IPS-15b (cell line): Measurements from ENCODE around the gene ZNF556.
"Not testable (repeated sequence)": the region's sequence is repeated elsewhere in the genome, so short reads cannot be mapped to it uniquely, and the experiment has no call there.

ENCODE experiments used
- H3K27me3 ChIP-seq: one replicate; pipeline ENCODE4 v1.6.1; 2013; ENCODE audit warnings: low read length; ENCODE audit not compliant: control insufficient read depth, insufficient read depth
- H3K36me3 ChIP-seq: one replicate; pipeline ENCODE4 v1.6.1; 2013; ENCODE audit warnings: low read length; ENCODE audit not compliant: control insufficient read depth, insufficient read depth
- H3K4me1 ChIP-seq: one replicate; pipeline ENCODE4 v1.6.1; 2013; ENCODE audit warnings: mild to moderate bottlenecking, low read length; ENCODE audit not compliant: control insufficient read depth, insufficient read depth
- H3K4me3 ChIP-seq: one replicate; pipeline ENCODE4 v1.5.1; 2013; ENCODE audit warnings: low read depth, low read length
- H3K9ac ChIP-seq: one replicate; pipeline ENCODE4 v1.6.1; 2013; ENCODE audit warnings: low read depth, mild to moderate bottlenecking, low read length
- H3K9me3 ChIP-seq: one replicate; pipeline ENCODE4 v1.6.1; 2013; ENCODE audit warnings: mild to moderate bottlenecking, low read length; ENCODE audit not compliant: control insufficient read depth, insufficient read depth

The ZNF556 gene

GRCh38 chr19:2856457-2857050, 10.6 kb upstream of the ZNF556 start:
- no peak overlapping the region for H3K4me3 ChIP-seq
- no peak overlapping the region for H3K9ac ChIP-seq
- peaks cover 23% of the 10 kb centered on the region for H3K36me3 ChIP-seq
- H3K27me3 ChIP-seq, result no peaks in the 10 kb centered on the region
- H3K4me1 ChIP-seq, result no peaks in the 10 kb centered on the region
- H3K9me3 ChIP-seq, result peaks cover 40% of the 10 kb centered on the region

GRCh38 chr19:2858864-2859263, 8.3 kb upstream of the ZNF556 start:
- Histone ChIP-seq H3K4me1 (no peaks in the 10 kb centered on the region), H3K4me3 (no peak overlapping the region), H3K36me3 (no peaks in the 10 kb centered on the region), H3K9me3 (peaks cover 23% of the 10 kb centered on the region), H3K9ac (no peak overlapping the region), H3K27me3 (no peaks in the 10 kb centered on the region)

- Histone ChIP-seq H3K36me3 (no peaks in the 10 kb centered on the region), H3K27me3 (no peaks in the 10 kb centered on the region), H3K9me3 (peaks cover 8% of the 10 kb centered on the region)
Observed at GRCh38 chr19:2863816-2864215, 3.3 kb upstream of the ZNF556 start.

GRCh38 chr19:2865334-2866100, 1.6 kb upstream of the ZNF556 start:
- H3K9ac ChIP-seq, result no peak overlapping the region
- no peaks in the 10 kb centered on the region for H3K36me3 ChIP-seq
- no peaks in the 10 kb centered on the region for H3K4me1 ChIP-seq
- H3K27me3 ChIP-seq, result no peaks in the 10 kb centered on the region
- no peak overlapping the region for H3K4me3 ChIP-seq
- peaks cover 5% of the 10 kb centered on the region for H3K9me3 ChIP-seq

More at GRCh38 chr19:2863816-2864215, 3.3 kb upstream of the ZNF556 start:
- H3K4me1 ChIP-seq, result no peaks in the 10 kb centered on the region
- H3K4me3 ChIP-seq, result no peak overlapping the region
- no peak overlapping the region for H3K9ac ChIP-seq

- no peak overlapping the region for H3K4me3 ChIP-seq
- no peaks in the 10 kb centered on the region for H3K27me3 ChIP-seq
- H3K4me1 ChIP-seq, result no peaks in the 10 kb centered on the region
- H3K36me3 ChIP-seq, result no peaks in the 10 kb centered on the region
- no peak overlapping the region for H3K9ac ChIP-seq
- peaks cover 5% of the 10 kb centered on the region for H3K9me3 ChIP-seq
Observed at GRCh38 chr19:2866495-2867024, 575 bp upstream of the ZNF556 start.

GRCh38 chr19:2869618-2870017, 2.5 kb downstream of the ZNF556 start:
- Histone ChIP-seq H3K9me3 (peaks cover 2% of the 10 kb centered on the region), H3K9ac (no peak overlapping the region), H3K4me1 (no peaks in the 10 kb centered on the region), H3K4me3 (no peak overlapping the region), H3K27me3 (no peaks in the 10 kb centered on the region), H3K36me3 (no peaks in the 10 kb centered on the region)

GRCh38 chr19:2872175-2872574, 5.0 kb downstream of the ZNF556 start:
- H3K4me3 ChIP-seq, H3K36me3 ChIP-seq, H3K9me3 ChIP-seq, H3K4me1 ChIP-seq, H3K27me3 ChIP-seq, H3K9ac ChIP-seq: not testable (repeated sequence)

- Histone ChIP-seq H3K4me3 (no peak overlapping the region), H3K36me3 (no peaks in the 10 kb centered on the region)
Observed at GRCh38 chr19:2877398-2878331, 10.5 kb downstream of the ZNF556 start.

GRCh38 chr19:2883686-2884439, 16.7 kb downstream of the ZNF556 start:
- H3K4me3 ChIP-seq, result no peak overlapping the region
- no peaks in the 10 kb centered on the region for H3K27me3 ChIP-seq
- H3K36me3 ChIP-seq, result no peaks in the 10 kb centered on the region
- H3K9me3 ChIP-seq, result peaks cover 3% of the 10 kb centered on the region
- H3K4me1 ChIP-seq, result no peaks in the 10 kb centered on the region
- H3K9ac ChIP-seq, result no peak overlapping the region

More at GRCh38 chr19:2877398-2878331, 10.5 kb downstream of the ZNF556 start:
- Histone ChIP-seq H3K4me1 (no peaks in the 10 kb centered on the region), H3K9me3 (peaks cover 13% of the 10 kb centered on the region), H3K9ac (no peak overlapping the region), H3K27me3 (no peaks in the 10 kb centered on the region)

GRCh38 chr19:2885736-2886135, 18.6 kb downstream of the ZNF556 start:
- H3K9me3 ChIP-seq, result no peaks in the 10 kb centered on the region

GRCh38 chr19:2887391-2887914, 20.3 kb downstream of the ZNF556 start:
- no peaks in the 10 kb centered on the region for H3K4me1 ChIP-seq
- no peaks in the 10 kb centered on the region for H3K9me3 ChIP-seq
- H3K4me3 ChIP-seq, result no peak overlapping the region
- no peaks in the 10 kb centered on the region for H3K36me3 ChIP-seq
- no peak overlapping the region for H3K9ac ChIP-seq
- no peaks in the 10 kb centered on the region for H3K27me3 ChIP-seq

More at GRCh38 chr19:2885736-2886135, 18.6 kb downstream of the ZNF556 start:
- no peaks in the 10 kb centered on the region for H3K27me3 ChIP-seq
- no peak overlapping the region for H3K9ac ChIP-seq
- H3K4me3 ChIP-seq, result no peak overlapping the region
- H3K4me1 ChIP-seq, result no peaks in the 10 kb centered on the region
- no peaks in the 10 kb centered on the region for H3K36me3 ChIP-seq
